ENCODE results near the gene IPO13.

DNA sequence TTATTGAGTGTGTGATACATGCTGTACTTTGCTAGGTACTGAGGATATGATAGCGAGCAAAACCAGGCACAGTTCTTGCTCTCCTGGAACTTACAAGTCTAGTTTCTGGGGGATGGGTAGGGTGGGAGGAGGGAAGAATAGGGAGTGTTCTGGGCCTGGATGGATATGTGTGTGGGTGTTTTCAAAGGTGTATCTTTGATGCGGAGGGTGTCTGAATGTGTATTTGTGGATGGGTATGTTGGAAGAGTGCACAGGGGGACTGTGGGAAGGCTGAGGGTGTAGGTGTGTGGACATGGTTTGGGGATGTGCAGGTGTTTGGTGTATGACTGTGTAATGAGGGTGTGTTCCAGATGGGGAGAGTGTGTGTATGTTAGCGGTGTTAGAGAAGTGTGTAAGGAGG is 18.6 kb downstream of the IPO13 start:
- TF ChIP-seq, protein P1, sequence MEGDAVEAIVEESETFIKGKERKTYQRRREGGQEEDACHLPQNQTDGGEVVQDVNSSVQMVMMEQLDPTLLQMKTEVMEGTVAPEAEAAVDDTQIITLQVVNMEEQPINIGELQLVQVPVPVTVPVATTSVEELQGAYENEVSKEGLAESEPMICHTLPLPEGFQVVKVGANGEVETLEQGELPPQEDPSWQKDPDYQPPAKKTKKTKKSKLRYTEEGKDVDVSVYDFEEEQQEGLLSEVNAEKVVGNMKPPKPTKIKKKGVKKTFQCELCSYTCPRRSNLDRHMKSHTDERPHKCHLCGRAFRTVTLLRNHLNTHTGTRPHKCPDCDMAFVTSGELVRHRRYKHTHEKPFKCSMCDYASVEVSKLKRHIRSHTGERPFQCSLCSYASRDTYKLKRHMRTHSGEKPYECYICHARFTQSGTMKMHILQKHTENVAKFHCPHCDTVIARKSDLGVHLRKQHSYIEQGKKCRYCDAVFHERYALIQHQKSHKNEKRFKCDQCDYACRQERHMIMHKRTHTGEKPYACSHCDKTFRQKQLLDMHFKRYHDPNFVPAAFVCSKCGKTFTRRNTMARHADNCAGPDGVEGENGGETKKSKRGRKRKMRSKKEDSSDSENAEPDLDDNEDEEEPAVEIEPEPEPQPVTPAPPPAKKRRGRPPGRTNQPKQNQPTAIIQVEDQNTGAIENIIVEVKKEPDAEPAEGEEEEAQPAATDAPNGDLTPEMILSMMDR (conservative IDR thresholded peaks at IDR 0.05), result no peak
- TF ChIP-seq ZFX (IDR thresholded peaks at IDR 0.05), result no peak

Measured in C4-2B (cell line).